ENCODE results near the gene B4GALNT4.

DNA sequence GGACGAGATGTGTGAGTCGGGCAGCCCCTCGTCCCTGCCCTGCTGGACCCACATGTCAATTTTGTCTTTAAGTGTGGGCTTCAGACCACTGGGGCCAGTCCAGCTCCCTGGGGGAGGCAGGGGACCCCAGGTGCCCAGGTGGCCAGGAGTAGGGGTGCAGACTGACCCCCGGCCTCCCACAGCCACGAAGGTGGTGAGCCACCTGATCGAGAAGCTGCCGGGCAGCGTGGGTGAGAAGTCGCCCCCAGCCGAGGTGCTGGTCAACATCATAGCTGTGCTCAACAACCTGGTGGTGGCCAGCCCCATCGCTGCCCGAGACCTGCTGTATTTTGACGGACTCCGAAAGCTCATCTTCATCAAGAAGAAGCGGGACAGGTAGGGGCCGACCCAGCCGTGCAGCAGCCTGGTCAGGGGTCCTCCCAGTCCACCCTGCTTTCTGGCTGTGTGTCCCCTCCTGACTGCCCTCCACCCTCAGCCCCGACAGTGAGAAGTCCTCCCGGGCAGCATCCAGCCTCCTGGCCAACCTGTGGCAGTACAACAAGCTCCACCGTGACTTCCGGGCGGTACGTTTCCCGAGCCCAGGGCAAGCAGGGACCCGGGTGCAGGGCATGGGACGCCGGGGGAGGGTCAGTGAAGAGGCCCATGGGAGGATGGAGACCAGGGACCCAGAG lies 34.6 kb downstream of the B4GALNT4 start:
- TF ChIP-seq, protein P1, sequence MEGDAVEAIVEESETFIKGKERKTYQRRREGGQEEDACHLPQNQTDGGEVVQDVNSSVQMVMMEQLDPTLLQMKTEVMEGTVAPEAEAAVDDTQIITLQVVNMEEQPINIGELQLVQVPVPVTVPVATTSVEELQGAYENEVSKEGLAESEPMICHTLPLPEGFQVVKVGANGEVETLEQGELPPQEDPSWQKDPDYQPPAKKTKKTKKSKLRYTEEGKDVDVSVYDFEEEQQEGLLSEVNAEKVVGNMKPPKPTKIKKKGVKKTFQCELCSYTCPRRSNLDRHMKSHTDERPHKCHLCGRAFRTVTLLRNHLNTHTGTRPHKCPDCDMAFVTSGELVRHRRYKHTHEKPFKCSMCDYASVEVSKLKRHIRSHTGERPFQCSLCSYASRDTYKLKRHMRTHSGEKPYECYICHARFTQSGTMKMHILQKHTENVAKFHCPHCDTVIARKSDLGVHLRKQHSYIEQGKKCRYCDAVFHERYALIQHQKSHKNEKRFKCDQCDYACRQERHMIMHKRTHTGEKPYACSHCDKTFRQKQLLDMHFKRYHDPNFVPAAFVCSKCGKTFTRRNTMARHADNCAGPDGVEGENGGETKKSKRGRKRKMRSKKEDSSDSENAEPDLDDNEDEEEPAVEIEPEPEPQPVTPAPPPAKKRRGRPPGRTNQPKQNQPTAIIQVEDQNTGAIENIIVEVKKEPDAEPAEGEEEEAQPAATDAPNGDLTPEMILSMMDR (IDR thresholded peaks at IDR 0.05 in 4 of 5, conservative IDR thresholded peaks at IDR 0.05 in 1 of 5): no peak
- no peak for TF ChIP-seq POLR2A (IDR thresholded peaks at IDR 0.05)

Data from gastrocnemius medialis (tissue), 4 donors.